Keratinocyte (primary cell): Measurements from ENCODE around the gene SLC17A7. TPM values are rescaled to one million over a fixed set of nuclear protein-coding genes. Genes with fewer than 3 reads are reported as not detected.

ENCODE experiments used
- DNase-seq: peaks from one replicate; pipeline ENCODE4 v3.0.0-alpha.2; 2011; ENCODE audit warnings: low read depth, missing footprints, low spot score
- FAIRE-seq: peaks from 2 replicates; lab custom pipeline; 2011; peaks lifted over from hg19 to GRCh38; lab: Jason Lieb, UNC
- H2AFZ ChIP-seq: 2 replicates; pipeline ENCODE4 v1.6.0; 2012; ENCODE audit warnings: low read length, control low read depth, inconsistent platforms; ENCODE audit not compliant: control insufficient read depth
- H3K27ac ChIP-seq: 2 replicates; pipeline ENCODE4 v1.5.1; 2011; ENCODE audit warnings: low read length; ENCODE audit not compliant: control insufficient read depth, insufficient read depth
- H3K27me3 ChIP-seq: 3 replicates; pipeline ENCODE4 v1.6.0; 2011; ENCODE audit warnings: low read length; ENCODE audit not compliant: control insufficient read depth, insufficient read depth; ENCODE audit errors: extremely low read depth
- H3K36me3 ChIP-seq, 2 experiments: 2 replicates in 1 of 2; 3 replicates in 1 of 2; pipeline ENCODE4 v1.5.1; 2011; ENCODE audit warnings: low read length in 2 of 2, mild to moderate bottlenecking in 1 of 2; ENCODE audit not compliant: control insufficient read depth in 2 of 2, insufficient read depth in 2 of 2; ENCODE audit errors: extremely low read depth in 1 of 2
- H3K4me1 ChIP-seq: 3 replicates; pipeline ENCODE4 v1.5.1; 2011; ENCODE audit warnings: low read length; ENCODE audit not compliant: control insufficient read depth, insufficient read depth; ENCODE audit errors: extremely low read depth
- H3K4me2 ChIP-seq: 3 replicates; pipeline ENCODE4 v1.6.0; 2011; ENCODE audit warnings: low read depth, low read length; ENCODE audit not compliant: control insufficient read depth, insufficient read depth; ENCODE audit errors: extremely low read depth
- H3K4me3 ChIP-seq, 3 experiments: fragments of 200-600 bp in 1 of 3; sonication (generic) in 1 of 3; 2 replicates in 2 of 3; 3 replicates in 1 of 3; pipeline ENCODE4 v1.5.1; 2011 to 2016; ENCODE audit warnings: low read length in 3 of 3, mild to moderate bottlenecking in 3 of 3, control low read depth in 2 of 3, inconsistent platforms in 1 of 3, low read depth in 1 of 3, mixed read lengths in 1 of 3, mixed run types in 1 of 3, moderate library complexity in 1 of 3; ENCODE audit not compliant: control insufficient read depth in 2 of 3, insufficient read depth in 2 of 3; ENCODE audit errors: extremely low read depth in 1 of 3
- H3K79me2 ChIP-seq: 2 replicates; pipeline ENCODE4 v1.6.0; 2012; ENCODE audit warnings: low read length; ENCODE audit not compliant: control insufficient read depth, insufficient read depth
- H3K9ac ChIP-seq: 3 replicates; pipeline ENCODE4 v1.6.0; 2011; ENCODE audit warnings: low read length; ENCODE audit not compliant: control insufficient read depth, insufficient read depth; ENCODE audit errors: extremely low read depth
- H3K9me1 ChIP-seq: 3 replicates; pipeline ENCODE4 v1.6.0; 2011; ENCODE audit warnings: low read length; ENCODE audit not compliant: control insufficient read depth, insufficient read depth; ENCODE audit errors: extremely low read depth
- H3K9me3 ChIP-seq: 2 replicates; pipeline ENCODE4 v1.5.1; 2012; ENCODE audit warnings: low read depth, low read length; ENCODE audit not compliant: control insufficient read depth
- H4K20me1 ChIP-seq: 3 replicates; pipeline ENCODE4 v1.6.0; 2011; ENCODE audit warnings: low read length; ENCODE audit not compliant: control insufficient read depth, insufficient read depth; ENCODE audit errors: extremely low read depth
- CTCF ChIP-seq, 3 experiments: IDR thresholded peaks in 1 of 3; conservative IDR thresholded peaks in 1 of 3; optimal IDR thresholded peaks in 1 of 3; 2 replicates in 2 of 3; 3 replicates in 1 of 3; pipeline versions ENCODE3 to v1.5.1; 2011; ENCODE audit warnings: low read length in 3 of 3, mild to moderate bottlenecking in 3 of 3, moderate library complexity in 2 of 3, control low read depth in 1 of 3, inconsistent platforms in 1 of 3; ENCODE audit not compliant: insufficient read depth in 2 of 3; ENCODE audit errors: extremely low read depth in 1 of 3
- EZH2 ChIP-seq: IDR thresholded peaks from one replicate; pipeline ENCODE4 v1.6.1; 2012; ENCODE audit warnings: inconsistent platforms, mild to moderate bottlenecking, low read length, moderate library complexity
- dilution Hi-C: fragments of 300-500 bp; cut with MboI; formaldehyde crosslinking; loops from one replicate; pipeline ENCODE4 v1.7.0; 2020; ENCODE audit warnings: low sequenced_read_pairs; ENCODE audit not compliant: extremely low pct_ligation_motif_present
- polyA plus RNA-seq, 5 experiments: library from polyadenylated mRNA; depleted of rRNA in 3 of 5; stranded (reverse) in 3 of 5; stranded (forward) in 1 of 5; unstranded in 1 of 5; fragments of >200 nt; gene quantifications; 1 replicate in 1 of 5; 2 replicates in 3 of 5; 3 replicates in 1 of 5; pipeline versions ENCODE4 v1.2.1 to v1.2.3, GENCODE V29; 2011 to 2012; ENCODE audit warnings: missing spikeins in 2 of 5, low read depth in 1 of 5, low replicate concordance in 1 of 5
- small RNA-seq, 3 experiments: library from RNA; depleted of rRNA; stranded (forward); fragments of <200 nt; gene quantifications; one replicate each; pipeline ENCODE3, GENCODE V24; 2012; ENCODE audit warnings: low read depth in 3 of 3, low replicate concordance in 1 of 3; ENCODE audit not compliant: insufficient read length in 3 of 3

The SLC17A7 gene
- polyA plus RNA-seq, 1 donor (not counting 4 experiments of a cell fraction or from before 2014, with no cell fraction given) = 0.04 TPM

- H3K9me3 ChIP-seq = no peaks in the 10 kb centered on the region
- H3K4me2 ChIP-seq = no peak overlapping the region
- TF ChIP-seq CTCF (optimal IDR thresholded peaks at IDR 0.05 in 1 of 3, IDR thresholded peaks at IDR 0.05 in 1 of 3, conservative IDR thresholded peaks at IDR 0.05 in 1 of 3; ENCODE audit: extremely low read depth in 1 of 3, insufficient read depth in 2 of 3, low read length in 3 of 3) = no peak
- TF ChIP-seq EZH2 = no peak
- DNase-seq (no peak), FAIRE-seq (no peak)
- no peak overlapping the region for H2AFZ ChIP-seq
- H4K20me1 ChIP-seq = no peaks in the 10 kb centered on the region
- H3K27me3 ChIP-seq = no peaks in the 10 kb centered on the region
- dilution Hi-C loops = no loop called here
- no peaks in the 10 kb centered on the region for H3K9me1 ChIP-seq
- no peak overlapping the region for H3K27ac ChIP-seq
- no peaks in the 10 kb centered on the region for H3K36me3 ChIP-seq
- H3K4me1 ChIP-seq = no peaks in the 10 kb centered on the region
- no peak overlapping the region for H3K9ac ChIP-seq
- no peak overlapping the region for H3K4me3 ChIP-seq
- no peaks in the 10 kb centered on the region for H3K79me2 ChIP-seq
Observed at GRCh38 chr19:49380391-49380790, 60.9 kb downstream of the SLC17A7 start.

Small RNA genes within 50 kb of the gene (small RNA-seq; reads per million reads assigned to genes)
- gene SNORD32A (0 reads per million in 3 experiments), gene SNORD33 (0 reads per million in 3 experiments), gene SNORD34 (0 reads per million in 3 experiments), gene SNORD35A (0 reads per million in 3 experiments)

Other genes with a start within 250 kb of the SLC17A7 start
- 0.04 TPM in 1 of 3 replicates, not detected in the others for gene SLC6A16, start 116.3 kb downstream of the SLC17A7 start, polyA plus RNA-seq
- gene CD37, start 106.1 kb downstream of the SLC17A7 start, polyA plus RNA-seq = not detected in 3 replicates
- gene TEAD2, start 79.1 kb downstream of the SLC17A7 start, polyA plus RNA-seq = 6.4 to 13.6 TPM (median 8.9 TPM) in 3 replicates
- 0.10 TPM in 1 of 3 replicates, not detected in the others for gene DKKL1, start 77.7 kb downstream of the SLC17A7 start, polyA plus RNA-seq
- gene KASH5, start 53.3 kb downstream of the SLC17A7 start, polyA plus RNA-seq = not detected in 3 replicates
- gene PTH2, start 18.1 kb downstream of the SLC17A7 start, polyA plus RNA-seq = not detected in 3 replicates
- not detected in 3 replicates for gene GFY, start 16.1 kb downstream of the SLC17A7 start, polyA plus RNA-seq
- gene PIH1D1, start 10.3 kb upstream of the SLC17A7 start, polyA plus RNA-seq = 29.0 to 40.7 TPM (median 37.8 TPM) in 3 replicates
- gene ALDH16A1, start 11.7 kb upstream of the SLC17A7 start, polyA plus RNA-seq = 7.1 to 12.2 TPM (median 9.8 TPM) in 3 replicates
- gene FLT3LG, start 32.7 kb upstream of the SLC17A7 start, polyA plus RNA-seq = 0.80 to 1.7 TPM (median 1.3 TPM) in 3 replicates
- 1,826 to 4,676 TPM (median 3,383 TPM) in 3 replicates for gene RPL13A, start 46.1 kb upstream of the SLC17A7 start, polyA plus RNA-seq
- gene RPS11, start 54.9 kb upstream of the SLC17A7 start, polyA plus RNA-seq = 2,569 to 3,320 TPM (median 2,868 TPM) in 3 replicates
- gene FCGRT, start 71.1 kb upstream of the SLC17A7 start, polyA plus RNA-seq = 12.0 to 12.8 TPM (median 12.3 TPM) in 3 replicates
- 0.10 to 0.14 TPM in 2 of 3 replicates, not detected in the other for gene RCN3, start 86.5 kb upstream of the SLC17A7 start, polyA plus RNA-seq
- 36.6 to 63.6 TPM (median 42.7 TPM) in 3 replicates for gene NOSIP, start 139.0 kb upstream of the SLC17A7 start, polyA plus RNA-seq
- gene PRRG2, start 139.8 kb upstream of the SLC17A7 start, polyA plus RNA-seq = 5.2 to 7.5 TPM (median 5.3 TPM) in 3 replicates
- gene PRR12, start 149.7 kb upstream of the SLC17A7 start, polyA plus RNA-seq = 0.35 to 1.1 TPM (median 0.42 TPM) in 3 replicates
- gene RRAS, start 198.6 kb upstream of the SLC17A7 start, polyA plus RNA-seq = 98.1 to 184 TPM (median 154 TPM) in 3 replicates
- gene SCAF1, start 200.7 kb upstream of the SLC17A7 start, polyA plus RNA-seq = 3.4 to 20.9 TPM (median 5.8 TPM) in 3 replicates
- gene IRF3, start 224.3 kb upstream of the SLC17A7 start, polyA plus RNA-seq = 50.4 to 67.5 TPM (median 57.7 TPM) in 3 replicates
- gene BCL2L12, start 224.4 kb upstream of the SLC17A7 start, polyA plus RNA-seq = 11.8 to 14.8 TPM (median 14.0 TPM) in 3 replicates
- gene PRMT1, start 235.7 kb upstream of the SLC17A7 start, polyA plus RNA-seq = 280 to 322 TPM (median 311 TPM) in 3 replicates
- 0.73 to 0.76 TPM (median 0.73 TPM) in 3 replicates for gene ADM5, start 248.1 kb upstream of the SLC17A7 start, polyA plus RNA-seq
- gene CPT1C, start 249.6 kb upstream of the SLC17A7 start, polyA plus RNA-seq = 0.39 to 0.49 TPM (median 0.41 TPM) in 3 replicates